Measurements from ENCODE around the gene SNTG2.

Gene SNTG2

DNA sequence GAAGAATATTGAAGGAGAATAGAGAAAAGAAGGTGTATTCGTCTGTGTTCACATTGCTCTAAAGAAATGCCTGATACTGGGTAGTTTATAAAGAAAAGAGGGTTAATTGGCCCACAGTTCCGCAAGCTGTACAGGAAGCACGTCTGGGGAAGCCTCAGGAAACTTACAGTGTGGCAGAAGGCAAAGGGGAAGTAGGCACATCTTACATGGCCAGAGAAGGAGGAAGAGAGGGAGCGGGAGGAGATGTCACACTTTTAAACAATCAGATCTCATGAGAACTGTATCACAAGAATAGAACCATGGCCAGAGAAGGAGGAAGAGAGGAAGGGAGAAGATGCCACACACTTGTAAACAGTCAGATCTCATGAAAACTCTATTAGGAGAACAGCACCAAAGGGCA, 303.0 kb downstream of the SNTG2 start:
- Histone ChIP-seq H3K4me2 (ENCODE audit: low read length) (no peak overlapping the region), H3K27me3 (ENCODE audit: control insufficient read depth, low read length) (no peaks in the 10 kb centered on the region), H3K79me2 (ENCODE audit: control insufficient read depth, low read length) (no peaks in the 10 kb centered on the region), H3F3A (ENCODE audit: control insufficient read depth, insufficient read depth) (no peaks in the 10 kb centered on the region), H3K4me1 (ENCODE audit: control insufficient read depth, low read length) (no peaks in the 10 kb centered on the region), H3K36me3 (ENCODE audit: control insufficient read depth, low read length) (no peaks in the 10 kb centered on the region), H3K4me3 (ENCODE audit: low read length) (no peak overlapping the region), H3K9me3 (ENCODE audit: control insufficient read depth, insufficient read depth, low read length) (no peaks in the 10 kb centered on the region), H3K27ac (ENCODE audit: low read depth, low read length) (no peak overlapping the region), H4K20me1 (ENCODE audit: control insufficient read depth, insufficient read depth, low read depth, low read length) (no peaks in the 10 kb centered on the region), H3K9me2 (replicated peaks; ENCODE audit: control insufficient read depth, low read length) (no peaks in the 10 kb centered on the region)
- no peak for TF ChIP-seq EZH2phosphoT487 (IDR thresholded peaks at IDR 0.05; ENCODE audit: borderline replicate concordance, low read length)
- TF ChIP-seq, protein P1, sequence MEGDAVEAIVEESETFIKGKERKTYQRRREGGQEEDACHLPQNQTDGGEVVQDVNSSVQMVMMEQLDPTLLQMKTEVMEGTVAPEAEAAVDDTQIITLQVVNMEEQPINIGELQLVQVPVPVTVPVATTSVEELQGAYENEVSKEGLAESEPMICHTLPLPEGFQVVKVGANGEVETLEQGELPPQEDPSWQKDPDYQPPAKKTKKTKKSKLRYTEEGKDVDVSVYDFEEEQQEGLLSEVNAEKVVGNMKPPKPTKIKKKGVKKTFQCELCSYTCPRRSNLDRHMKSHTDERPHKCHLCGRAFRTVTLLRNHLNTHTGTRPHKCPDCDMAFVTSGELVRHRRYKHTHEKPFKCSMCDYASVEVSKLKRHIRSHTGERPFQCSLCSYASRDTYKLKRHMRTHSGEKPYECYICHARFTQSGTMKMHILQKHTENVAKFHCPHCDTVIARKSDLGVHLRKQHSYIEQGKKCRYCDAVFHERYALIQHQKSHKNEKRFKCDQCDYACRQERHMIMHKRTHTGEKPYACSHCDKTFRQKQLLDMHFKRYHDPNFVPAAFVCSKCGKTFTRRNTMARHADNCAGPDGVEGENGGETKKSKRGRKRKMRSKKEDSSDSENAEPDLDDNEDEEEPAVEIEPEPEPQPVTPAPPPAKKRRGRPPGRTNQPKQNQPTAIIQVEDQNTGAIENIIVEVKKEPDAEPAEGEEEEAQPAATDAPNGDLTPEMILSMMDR (IDR thresholded peaks at IDR 0.05; ENCODE audit: low read depth, low read length, poor library complexity, severe bottlenecking): no peak

GRCh38 chr2:1254662-1255343, 304.2 kb downstream of the SNTG2 start:
- Histone ChIP-seq H3K27me3 (ENCODE audit: control insufficient read depth, low read length) (no peaks in the 10 kb centered on the region), H3F3A (ENCODE audit: control insufficient read depth, insufficient read depth) (no peaks in the 10 kb centered on the region), H3K9me3 (ENCODE audit: control insufficient read depth, insufficient read depth, low read length) (no peaks in the 10 kb centered on the region), H3K79me2 (ENCODE audit: control insufficient read depth, low read length) (no peaks in the 10 kb centered on the region), H3K36me3 (ENCODE audit: control insufficient read depth, low read length) (no peaks in the 10 kb centered on the region), H3K27ac (ENCODE audit: low read depth, low read length) (no peak overlapping the region), H4K20me1 (ENCODE audit: control insufficient read depth, insufficient read depth, low read depth, low read length) (no peaks in the 10 kb centered on the region), H3K4me3 (ENCODE audit: low read length) (no peak overlapping the region), H3K9me2 (replicated peaks; ENCODE audit: control insufficient read depth, low read length) (no peaks in the 10 kb centered on the region), H3K4me1 (ENCODE audit: control insufficient read depth, low read length) (no peaks in the 10 kb centered on the region), H3K4me2 (ENCODE audit: low read length) (no peak overlapping the region)
- TF ChIP-seq, protein P1 (IDR thresholded peaks at IDR 0.05; ENCODE audit: low read depth, low read length, poor library complexity, severe bottlenecking): no peak
- no peak for TF ChIP-seq EZH2phosphoT487 (IDR thresholded peaks at IDR 0.05; ENCODE audit: borderline replicate concordance, low read length)

- Histone ChIP-seq H3K4me3 (ENCODE audit: low read length) (no peak overlapping the region), H3K4me2 (ENCODE audit: low read length) (no peak overlapping the region), H3K9me2 (replicated peaks; ENCODE audit: control insufficient read depth, low read length) (no peaks in the 10 kb centered on the region), H3K27me3 (ENCODE audit: control insufficient read depth, low read length) (no peaks in the 10 kb centered on the region), H3F3A (ENCODE audit: control insufficient read depth, insufficient read depth) (no peaks in the 10 kb centered on the region), H3K4me1 (ENCODE audit: control insufficient read depth, low read length) (no peaks in the 10 kb centered on the region), H4K20me1 (ENCODE audit: control insufficient read depth, insufficient read depth, low read depth, low read length) (no peaks in the 10 kb centered on the region), H3K79me2 (ENCODE audit: control insufficient read depth, low read length) (no peaks in the 10 kb centered on the region), H3K36me3 (ENCODE audit: control insufficient read depth, low read length) (no peaks in the 10 kb centered on the region), H3K9me3 (ENCODE audit: control insufficient read depth, insufficient read depth, low read length) (no peaks in the 10 kb centered on the region), H3K27ac (ENCODE audit: low read depth, low read length) (no peak overlapping the region)
- no peak for TF ChIP-seq EZH2phosphoT487 (IDR thresholded peaks at IDR 0.05; ENCODE audit: borderline replicate concordance, low read length)
Measured at GRCh38 chr2:1256632-1257324, 306.1 kb downstream of the SNTG2 start.

GRCh38 chr2:1257334-1257733, 306.7 kb downstream of the SNTG2 start:
- H3K4me2 ChIP-seq (ENCODE audit: low read length): no peak overlapping the region
- no peaks in the 10 kb centered on the region for H3K9me2 ChIP-seq (replicated peaks; ENCODE audit: control insufficient read depth, low read length)
- H3K9me3 ChIP-seq (ENCODE audit: control insufficient read depth, insufficient read depth, low read length): no peaks in the 10 kb centered on the region
- no peaks in the 10 kb centered on the region for H3K79me2 ChIP-seq (ENCODE audit: control insufficient read depth, low read length)
- no peak overlapping the region for H3K4me3 ChIP-seq (ENCODE audit: low read length)
- H3K27me3 ChIP-seq (ENCODE audit: control insufficient read depth, low read length): no peaks in the 10 kb centered on the region
- no peaks in the 10 kb centered on the region for H3K4me1 ChIP-seq (ENCODE audit: control insufficient read depth, low read length)
- H3K36me3 ChIP-seq (ENCODE audit: control insufficient read depth, low read length): no peaks in the 10 kb centered on the region
- no peaks in the 10 kb centered on the region for H3F3A ChIP-seq (ENCODE audit: control insufficient read depth, insufficient read depth)
- no peak overlapping the region for H3K27ac ChIP-seq (ENCODE audit: low read depth, low read length)
- no peaks in the 10 kb centered on the region for H4K20me1 ChIP-seq (ENCODE audit: control insufficient read depth, insufficient read depth, low read depth, low read length)
- TF ChIP-seq, protein P1 (IDR thresholded peaks at IDR 0.05; ENCODE audit: low read depth, low read length, poor library complexity, severe bottlenecking): no peak
- no peak for TF ChIP-seq EZH2phosphoT487 (IDR thresholded peaks at IDR 0.05; ENCODE audit: borderline replicate concordance, low read length)

All from DOHH2 (cell line).